H1 (cell line): ENCODE measurements around the gene ELMO1. TPM values are rescaled to one million over a fixed set of nuclear protein-coding genes. Genes with fewer than 3 reads are reported as not detected.

Experiments
- CTCF ChIA-PET: fragments of 300-600 bp; sonication (Branson Sonifier 250); formaldehyde crosslinking; loops from one replicate; lab custom pipeline; 2021; ENCODE audit not compliant: partially characterized antibody; lab: Charles Lee
- POLR2A ChIA-PET: fragments of 300-600 bp; sonication (Branson Sonifier 250); formaldehyde crosslinking; loops from one replicate; lab custom pipeline; 2021; ENCODE audit warnings: inconsistent platforms; ENCODE audit not compliant: partially characterized antibody; lab: Charles Lee
- DNase-seq, 2 experiments: peaks; one replicate each; pipeline versions ENCODE4 v3.0.0 to v3.0.0-alpha.2; 2010 to 2022; ENCODE audit warnings: low spot score in 2 of 2, low read depth in 1 of 2, mixed read lengths in 1 of 2
- FAIRE-seq: peaks from 2 replicates; lab custom pipeline; 2011; peaks lifted over from hg19 to GRCh38; lab: Jason Lieb, UNC
- H2AFZ ChIP-seq: 2 replicates; pipeline ENCODE4 v1.8.1; 2012; ENCODE audit warnings: low read length, inconsistent platforms
- H2AK5ac ChIP-seq: 2 replicates; pipeline ENCODE4 v1.6.1; 2013; ENCODE audit warnings: low read depth, low read length
- H2BK120ac ChIP-seq: replicated peaks from 2 replicates; pipeline ENCODE3; 2013; ENCODE audit warnings: low read depth, low read length, inconsistent platforms
- H2BK12ac ChIP-seq: 2 replicates; pipeline ENCODE4 v1.6.1; 2013; ENCODE audit warnings: low read depth, low read length
- H2BK15ac ChIP-seq: 2 replicates; pipeline ENCODE4 v1.6.1; 2013; ENCODE audit warnings: low read length
- H2BK20ac ChIP-seq: 2 replicates; pipeline ENCODE4 v1.6.1; 2013; ENCODE audit warnings: low read length
- H2BK5ac ChIP-seq: 2 replicates; pipeline ENCODE4 v1.6.1; 2013; ENCODE audit warnings: low read depth, low read length
- H3K14ac ChIP-seq: 2 replicates; pipeline ENCODE4 v1.6.1; 2013; ENCODE audit warnings: inconsistent platforms; ENCODE audit not compliant: insufficient read length
- H3K18ac ChIP-seq: 2 replicates; pipeline ENCODE4 v1.6.1; 2013; ENCODE audit warnings: low read length; ENCODE audit errors: extremely low read depth
- H3K23ac ChIP-seq: 2 replicates; pipeline ENCODE4 v1.6.1; 2013; ENCODE audit warnings: inconsistent platforms; ENCODE audit not compliant: insufficient read length
- H3K23me2 ChIP-seq: 2 replicates; pipeline ENCODE4 v1.6.1; 2013; ENCODE audit warnings: low read depth, low read length
- H3K27ac ChIP-seq: 2 replicates; pipeline ENCODE4 v1.6.1; 2011; ENCODE audit warnings: low read depth, low read length, inconsistent platforms
- H3K27me3 ChIP-seq, 4 experiments: replicated peaks in 1 of 4; 1 replicate in 1 of 4; 2 replicates in 3 of 4; pipeline versions ENCODE4 v1.6.1 to v1.8.1; 2011 to 2013; ENCODE audit warnings: low read length in 3 of 4, mild to moderate bottlenecking in 3 of 4, inconsistent platforms in 2 of 4, mixed read lengths in 2 of 4, moderate library complexity in 1 of 4; ENCODE audit not compliant: control insufficient read depth in 3 of 4, insufficient read depth in 3 of 4; ENCODE audit errors: extremely low read depth in 1 of 4
- H3K36me3 ChIP-seq, 4 experiments: 2 replicates each; pipeline versions ENCODE4 v1.6.1 to v1.8.1; 2011 to 2013; ENCODE audit warnings: mild to moderate bottlenecking in 4 of 4, low read length in 3 of 4, moderate library complexity in 2 of 4, control low read depth in 1 of 4, inconsistent platforms in 1 of 4; ENCODE audit not compliant: insufficient read depth in 4 of 4, control insufficient read depth in 2 of 4
- H3K4ac ChIP-seq: replicated peaks from 2 replicates; pipeline ENCODE3; 2013; ENCODE audit warnings: low read length, low read depth, mixed read lengths, inconsistent platforms; ENCODE audit not compliant: insufficient read length
- H3K4me1 ChIP-seq, 4 experiments: replicated peaks in 1 of 4; 1 replicate in 1 of 4; 2 replicates in 3 of 4; pipeline versions ENCODE4 v1.6.1 to v1.8.1; 2011 to 2013; ENCODE audit warnings: low read length in 3 of 4, inconsistent platforms in 2 of 4, mixed read lengths in 1 of 4; ENCODE audit not compliant: insufficient read depth in 4 of 4, control insufficient read depth in 3 of 4
- H3K4me2 ChIP-seq, 2 experiments: 2 replicates each; pipeline versions ENCODE4 v1.6.1 to v1.8.1; 2011 to 2013; ENCODE audit warnings: low read depth in 2 of 2, low read length in 2 of 2, control low read depth in 1 of 2, inconsistent platforms in 1 of 2, mild to moderate bottlenecking in 1 of 2; ENCODE audit not compliant: insufficient read depth in 1 of 2
- H3K4me3 ChIP-seq, 4 experiments: fragments of 200-600, 300-600 bp in 1 of 4; sonication (generic), shearing (Covaris generic), sonication (Bioruptor Twin) in 1 of 4; 2 replicates each; pipeline versions ENCODE4 v1.5.1 to v1.8.1; 2011 to 2016; ENCODE audit warnings: low read length in 4 of 4, low read depth in 3 of 4, control low read depth in 2 of 4, inconsistent platforms in 2 of 4, mild to moderate bottlenecking in 2 of 4, mixed read lengths in 1 of 4, moderate library complexity in 1 of 4; ENCODE audit not compliant: insufficient read depth in 2 of 4; ENCODE audit errors: extremely low read depth in 1 of 4
- H3K56ac ChIP-seq: replicated peaks from 2 replicates; pipeline ENCODE3; 2013; ENCODE audit warnings: low read depth, mild to moderate bottlenecking, mixed read lengths, low read length, inconsistent platforms; ENCODE audit not compliant: insufficient read length
- H3K79me1 ChIP-seq: 2 replicates; pipeline ENCODE4 v1.6.1; 2013; ENCODE audit warnings: low read depth, low read length, control low read depth
- H3K79me2 ChIP-seq, 2 experiments: 2 replicates each; pipeline versions ENCODE4 v1.6.1 to v1.8.1; 2012 to 2013; ENCODE audit warnings: low read length in 2 of 2, mild to moderate bottlenecking in 2 of 2, inconsistent platforms in 1 of 2; ENCODE audit not compliant: insufficient read depth in 2 of 2, control insufficient read depth in 1 of 2
- H3K9ac ChIP-seq, 4 experiments: replicated peaks in 1 of 4; 1 replicate in 1 of 4; 2 replicates in 3 of 4; pipeline versions ENCODE4 v1.6.1 to v1.8.1; 2011 to 2013; ENCODE audit warnings: low read depth in 3 of 4, low read length in 3 of 4, control low read depth in 2 of 4, mild to moderate bottlenecking in 2 of 4, moderate library complexity in 2 of 4, inconsistent platforms in 1 of 4; ENCODE audit errors: extremely low read depth in 1 of 4
- H3K9me3 ChIP-seq, 2 experiments: 2 replicates each; pipeline versions ENCODE4 v1.6.1 to v1.8.1; 2012 to 2013; ENCODE audit warnings: mild to moderate bottlenecking in 2 of 2, moderate library complexity in 2 of 2, control low read depth in 1 of 2, inconsistent platforms in 1 of 2, low read depth in 1 of 2, low read length in 1 of 2, mixed read lengths in 1 of 2; ENCODE audit not compliant: insufficient read depth in 2 of 2
- H4K20me1 ChIP-seq, 2 experiments: replicated peaks in 1 of 2; 2 replicates each; pipeline versions ENCODE3 to v1.8.1; 2011 to 2013; ENCODE audit warnings: inconsistent platforms in 2 of 2, low read length in 2 of 2, mild to moderate bottlenecking in 1 of 2; ENCODE audit not compliant: insufficient read depth in 2 of 2, control insufficient read depth in 1 of 2
- H4K5ac ChIP-seq: 2 replicates; pipeline ENCODE4 v1.6.1; 2013; ENCODE audit warnings: low read length, low read depth, mixed read lengths, inconsistent platforms; ENCODE audit not compliant: insufficient read length
- H4K8ac ChIP-seq: 2 replicates; pipeline ENCODE4 v1.8.0; 2013; ENCODE audit warnings: mild to moderate bottlenecking, moderate library complexity, low read length, inconsistent platforms; ENCODE audit not compliant: insufficient read depth; ENCODE audit errors: extremely low read depth
- H4K91ac ChIP-seq: replicated peaks from 2 replicates; pipeline ENCODE3; 2013; ENCODE audit warnings: low read length, mixed read lengths, inconsistent platforms; ENCODE audit not compliant: insufficient read length
- ASH2L ChIP-seq: fragments of 200-600, 300-600 bp; sonication (generic); IDR thresholded peaks from one replicate; pipeline ENCODE4 v1.7.1; 2017; ENCODE audit warnings: low read length
- BRCA1 ChIP-seq: IDR thresholded peaks from 2 replicates; pipeline ENCODE4 v1.6.1; 2012; ENCODE audit warnings: low read depth, low read length, improper control_type of control experiment
- CBX8 ChIP-seq: fragments of 300-800, 300-1000 bp; sonication (generic); IDR thresholded peaks from 2 replicates; pipeline ENCODE4 v1.7.1; 2016; ENCODE audit warnings: low read depth, low read length, borderline replicate concordance
- EZH2 ChIP-seq: fragments of 200-600 bp; sonication (generic); IDR thresholded peaks from 2 replicates; pipeline ENCODE4 v1.7.1; 2012; ENCODE audit warnings: low read depth, mild to moderate bottlenecking, moderate library complexity, low read length, inconsistent platforms; ENCODE audit not compliant: severe bottlenecking
- FOSL1 ChIP-seq: IDR thresholded peaks from 2 replicates; pipeline ENCODE4 v1.6.1; 2011; ENCODE audit warnings: mild to moderate bottlenecking, low read depth, low read length, moderate library complexity; ENCODE audit not compliant: insufficient read depth
- GTF2F1 ChIP-seq: IDR thresholded peaks from 2 replicates; pipeline ENCODE4 v1.6.1; 2012; ENCODE audit warnings: low read depth, low read length, improper control_type of control experiment, borderline replicate concordance
- JUND ChIP-seq: IDR thresholded peaks from 2 replicates; pipeline ENCODE4 v1.6.1; 2011; ENCODE audit warnings: mild to moderate bottlenecking, improper control_type of control experiment, low read length
- KDM1A ChIP-seq: fragments of 200-600, 300-600 bp; sonication (generic); IDR thresholded peaks from 2 replicates; pipeline ENCODE4 v1.7.1; 2016; ENCODE audit warnings: mild to moderate bottlenecking, low read length, borderline replicate concordance
- KDM4A ChIP-seq: IDR thresholded peaks from one replicate; pipeline ENCODE4 v1.7.1; 2012; ENCODE audit warnings: low read depth, mild to moderate bottlenecking, moderate library complexity, low read length, inconsistent platforms; ENCODE audit not compliant: severe bottlenecking
- RXRA ChIP-seq: IDR thresholded peaks from 2 replicates; pipeline ENCODE4 v1.6.1; 2011; ENCODE audit warnings: low read depth, mild to moderate bottlenecking, low read length, moderate library complexity; ENCODE audit not compliant: insufficient read depth
- SAP30 ChIP-seq: fragments of 300-600 bp; sonication (generic); IDR thresholded peaks from 2 replicates; pipeline ENCODE4 v1.7.1; 2012; ENCODE audit warnings: low read length, moderate library complexity, mild to moderate bottlenecking, inconsistent platforms; ENCODE audit not compliant: insufficient read depth, insufficient replicate concordance
- SP1 ChIP-seq: IDR thresholded peaks from 2 replicates; pipeline ENCODE4 v1.6.1; 2011; ENCODE audit warnings: low read depth, low read length
- SUZ12 ChIP-seq: fragments of 200-600 bp; sonication (generic); IDR thresholded peaks from 2 replicates; pipeline ENCODE4 v1.6.1; 2012; ENCODE audit warnings: mild to moderate bottlenecking, inconsistent platforms, low read length, moderate library complexity, mixed read lengths
- TAF1 ChIP-seq: IDR thresholded peaks from 2 replicates; pipeline ENCODE4 v1.6.1; 2011; ENCODE audit warnings: mild to moderate bottlenecking, low read depth, low read length
- TCF12 ChIP-seq: IDR thresholded peaks from 2 replicates; pipeline ENCODE4 v1.6.1; 2011; ENCODE audit warnings: low read depth, mild to moderate bottlenecking, low read length
- WGBS, 2 experiments: shearing (Covaris generic) in 1 of 2; methylation state at CpG; one replicate each; pipeline versions ENCODE4 v1.1.6 to v1.1.7; 2013 to 2015; ENCODE audit warnings: low lambda C conversion rate in 2 of 2, mixed read lengths in 2 of 2, inconsistent platforms in 1 of 2, low coverage in 1 of 2, missing lambda C conversion rate in 1 of 2; ENCODE audit not compliant: insufficient replicate concordance in 2 of 2, insufficient coverage in 1 of 2, insufficient read length in 1 of 2; ENCODE audit errors: extremely low coverage in 1 of 2, missing lambda C conversion rate in 1 of 2; 5-methylcytosine and 5-hydroxymethylcytosine counted together
- polyA plus RNA-seq, 7 experiments: library from polyadenylated mRNA; depleted of rRNA in 3 of 7; stranded (reverse) in 5 of 7; unstranded in 2 of 7; fragments of >200 nt in 5 of 7; fragments of 200-250 nt in 2 of 7; gene quantifications; 1 replicate in 5 of 7; 2 replicates in 1 of 7; 4 replicates in 1 of 7; pipeline versions ENCODE4 v1.2.1 to v1.2.3, GENCODE V29; 2011 to 2013; ENCODE audit warnings: missing spikeins in 2 of 7, mixed read lengths in 2 of 7
- total RNA-seq: library from RNA; stranded (reverse); fragmentation: NEBNext Ultra II Directional; extraction: Animal tissue kit (Norgen Biotek cat#: 25700); gene quantifications from 2 replicates; pipeline ENCODE4 v1.2.1, GENCODE V29; 2021

The ELMO1 gene
- total and polyA plus RNA-seq, 2 of the 8 experiments (the other 6 are each of a cell fraction or from before 2014, with no cell fraction given) = 18.4 to 21.0 TPM

GRCh38 chr7:36946401-36946739 lies 502.3 kb downstream of the ELMO1 start:
- ChIA-PET POLR2A (no interaction called here), CTCF (interaction anchor here (1.1 to 2.1 kb wide), 3 partner anchors 14 to 252 kb away, joined by 3 to 5 read pairs (median 4); no protein-coding TSS in a partner anchor)
- H2AFZ ChIP-seq = no peak overlapping the region
- no peak overlapping the region for H3K9ac ChIP-seq
- H3K36me3 ChIP-seq = no peaks in the 10 kb centered on the region
- H3K9me3 ChIP-seq = no peaks in the 10 kb centered on the region
- H3K79me2 ChIP-seq = no peaks in the 10 kb centered on the region
- H4K5ac ChIP-seq = no peak overlapping the region
- no peak overlapping the region for H3K14ac ChIP-seq
- H3K27me3 ChIP-seq = no peaks in the 10 kb centered on the region
- no peak for DNase-seq
- no peak overlapping the region for H2AK5ac ChIP-seq
- H3K4ac ChIP-seq = no peak overlapping the region
- no peak overlapping the region for H3K23ac ChIP-seq
- no peak overlapping the region for H3K18ac ChIP-seq
- H4K20me1 ChIP-seq = no peaks in the 10 kb centered on the region
- no peak overlapping the region for H3K56ac ChIP-seq
- WGBS, 2 experiments = 74% methylated on average over 2 of the region's 2 CpGs; no CpG with 5 or more reads in 1 of the 2 experiments
- peaks cover 0 to 13% (median 3%) of the 10 kb centered on the region in 4 experiments; a peak in 2 of 7 replicates for H3K4me1 ChIP-seq
- no peak overlapping the region for H3K27ac ChIP-seq
- H3K79me1 ChIP-seq = no peaks in the 10 kb centered on the region
- H3K23me2 ChIP-seq = no peaks in the 10 kb centered on the region
- no peak overlapping the region for H2BK20ac ChIP-seq
- H4K91ac ChIP-seq = no peak overlapping the region
- H3K4me2 ChIP-seq = no peak overlapping the region
- no peak overlapping the region for H2BK5ac ChIP-seq
- FAIRE-seq = no peak
- H4K8ac ChIP-seq = no peak overlapping the region
- no peak overlapping the region for H2BK12ac ChIP-seq
- no peak overlapping the region for H3K4me3 ChIP-seq
- H2BK120ac ChIP-seq = no peak overlapping the region
- no peak overlapping the region for H2BK15ac ChIP-seq
- TF ChIP-seq RXRA (no peak), FOSL1 (no peak), BRCA1 (no peak), JUND (no peak), EZH2 (no peak), SP1 (no peak), TCF12 (no peak), SUZ12 (no peak), KDM1A (no peak), KDM4A (no peak), GTF2F1 (no peak), TAF1 (no peak), CBX8 (no peak), ASH2L (no peak), SAP30 (no peak)
